ENCODE results near the gene LYSMD2.

- peak; percentile 10 for TF ChIP-seq CTCF (IDR thresholded peaks at IDR 0.05; ENCODE audit: borderline replicate concordance, extremely low read depth, low read length, poor library complexity, severe bottlenecking)
- TF ChIP-seq EZH2 (IDR thresholded peaks at IDR 0.05; ENCODE audit: borderline replicate concordance, low read depth, low read length, severe bottlenecking) = no peak
Measured at GRCh38 chr15:51688863-51689262, 48.6 kb downstream of the LYSMD2 start.
